NCI-H1436 (cell line): Measurements from ENCODE around the gene TRABD.
"Not testable (repeated sequence)": the region's sequence is repeated elsewhere in the genome, so short reads cannot be mapped to it uniquely, and the experiment has no call there.

Experiments used
- DNase-seq: peaks from one replicate; lab custom pipeline; 2025; lab: John Stamatoyannopoulos, UW

The TRABD gene

GRCh38 chr22:50202130-50202666 is 16.5 kb downstream of the TRABD start:
- no peak for DNase-seq

- DNase-seq: no peak
Observed at GRCh38 chr22:50203288-50203687, 17.6 kb downstream of the TRABD start.

GRCh38 chr22:50204571-50204970 is 18.9 kb downstream of the TRABD start:
- DNase-seq: no peak

GRCh38 chr22:50204998-50205397 is 19.3 kb downstream of the TRABD start:
- DNase-seq: not testable (repeated sequence)

DNA sequence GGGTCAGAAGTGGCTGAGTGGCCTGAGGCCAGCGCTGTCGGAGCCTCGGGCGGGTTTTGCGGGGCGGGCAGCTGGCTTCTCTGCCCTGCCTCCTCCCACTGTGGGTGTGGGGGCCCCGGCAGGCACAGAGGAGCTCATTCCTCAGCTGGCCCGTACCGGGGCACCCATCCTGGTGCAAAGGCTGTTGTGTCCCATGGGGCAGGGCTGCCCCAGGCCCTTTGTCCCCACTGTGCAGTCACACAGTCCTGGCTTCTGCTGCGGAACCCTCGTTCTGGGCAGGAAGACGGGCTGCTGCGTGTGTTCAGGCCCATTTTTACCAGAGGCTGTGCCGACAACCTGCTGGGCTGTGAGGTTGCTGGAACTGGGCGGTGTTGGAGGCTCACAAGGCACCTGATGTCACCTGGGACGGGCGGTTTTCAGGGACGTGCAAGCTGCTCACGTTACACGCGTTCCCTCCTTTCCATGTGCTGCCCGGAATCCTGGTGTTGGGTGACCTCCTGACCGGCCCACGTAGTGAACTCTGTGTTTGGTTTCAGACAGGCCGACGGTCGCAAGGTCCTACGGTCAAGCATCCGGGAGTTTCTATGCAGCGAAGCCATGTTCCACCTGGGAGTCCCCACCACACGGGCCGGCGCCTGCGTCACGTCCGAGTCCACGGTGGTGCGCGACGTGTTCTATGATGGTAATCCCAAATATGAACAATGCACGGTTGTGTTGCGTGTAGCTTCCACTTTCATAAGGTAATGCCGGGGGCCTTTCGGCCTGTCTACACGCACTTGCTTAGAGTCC is 20.3 kb downstream of the TRABD start:
- DNase-seq: no peak

DNA sequence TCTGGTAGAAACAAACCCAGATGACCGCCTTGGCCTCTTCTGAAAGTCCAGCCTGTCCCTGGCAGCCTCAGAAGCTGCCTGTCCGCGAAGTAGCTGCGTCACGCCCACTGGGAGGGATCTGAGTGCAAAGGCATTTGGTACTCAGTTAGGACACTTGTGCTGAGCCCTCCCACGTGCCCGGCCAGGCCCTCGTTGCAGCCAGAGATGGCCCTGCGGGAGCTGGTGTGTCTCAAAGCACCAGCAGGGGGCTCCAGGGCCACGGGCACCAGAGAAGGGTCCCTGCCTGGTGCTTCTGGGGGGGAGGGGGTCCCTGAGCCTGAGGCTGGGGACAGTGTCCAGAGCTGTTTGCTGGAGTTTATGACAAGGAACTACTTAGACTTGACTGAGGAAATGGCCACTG is 20.9 kb downstream of the TRABD start:
- DNase-seq: no peak

DNA sequence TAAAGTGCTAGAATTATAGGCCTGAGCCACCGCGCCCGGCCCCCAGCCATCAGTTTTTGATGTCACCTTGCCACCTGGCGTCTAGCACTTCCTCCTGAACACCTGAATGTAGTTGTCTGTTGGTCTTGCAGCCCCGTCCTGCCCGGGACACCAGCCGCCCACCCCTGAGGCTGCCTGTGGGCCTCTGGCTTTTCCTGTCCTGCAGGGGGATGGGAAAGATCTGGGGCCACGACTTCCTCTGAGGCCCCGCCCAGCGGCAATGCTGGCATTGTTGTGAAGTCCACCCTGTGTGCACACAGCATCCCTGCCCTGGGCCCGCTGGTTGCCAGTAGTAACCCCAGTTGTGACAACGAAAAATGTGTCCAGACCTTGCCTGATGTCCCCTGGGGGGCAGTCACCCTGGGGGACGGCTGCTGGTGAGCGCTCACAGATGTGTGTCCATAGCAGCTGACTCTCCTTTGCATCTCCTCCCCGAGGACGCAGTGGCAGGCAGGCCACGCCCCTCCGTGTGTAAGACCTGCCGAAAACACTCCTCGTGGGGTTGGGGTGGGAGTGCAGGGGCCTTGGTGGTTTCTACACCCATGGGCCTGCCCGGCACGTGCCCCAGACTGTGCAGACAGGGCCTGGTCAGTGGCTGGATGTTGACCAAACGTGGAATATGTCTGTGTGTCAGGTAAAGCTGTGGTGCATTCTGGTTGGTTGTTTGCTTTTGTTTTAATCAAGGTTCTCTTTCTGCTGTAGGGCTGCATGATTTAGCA is 21.8 kb downstream of the TRABD start:
- no peak for DNase-seq

GRCh38 chr22:50208430-50208938 is 22.8 kb downstream of the TRABD start:
- DNase-seq: no peak

DNA sequence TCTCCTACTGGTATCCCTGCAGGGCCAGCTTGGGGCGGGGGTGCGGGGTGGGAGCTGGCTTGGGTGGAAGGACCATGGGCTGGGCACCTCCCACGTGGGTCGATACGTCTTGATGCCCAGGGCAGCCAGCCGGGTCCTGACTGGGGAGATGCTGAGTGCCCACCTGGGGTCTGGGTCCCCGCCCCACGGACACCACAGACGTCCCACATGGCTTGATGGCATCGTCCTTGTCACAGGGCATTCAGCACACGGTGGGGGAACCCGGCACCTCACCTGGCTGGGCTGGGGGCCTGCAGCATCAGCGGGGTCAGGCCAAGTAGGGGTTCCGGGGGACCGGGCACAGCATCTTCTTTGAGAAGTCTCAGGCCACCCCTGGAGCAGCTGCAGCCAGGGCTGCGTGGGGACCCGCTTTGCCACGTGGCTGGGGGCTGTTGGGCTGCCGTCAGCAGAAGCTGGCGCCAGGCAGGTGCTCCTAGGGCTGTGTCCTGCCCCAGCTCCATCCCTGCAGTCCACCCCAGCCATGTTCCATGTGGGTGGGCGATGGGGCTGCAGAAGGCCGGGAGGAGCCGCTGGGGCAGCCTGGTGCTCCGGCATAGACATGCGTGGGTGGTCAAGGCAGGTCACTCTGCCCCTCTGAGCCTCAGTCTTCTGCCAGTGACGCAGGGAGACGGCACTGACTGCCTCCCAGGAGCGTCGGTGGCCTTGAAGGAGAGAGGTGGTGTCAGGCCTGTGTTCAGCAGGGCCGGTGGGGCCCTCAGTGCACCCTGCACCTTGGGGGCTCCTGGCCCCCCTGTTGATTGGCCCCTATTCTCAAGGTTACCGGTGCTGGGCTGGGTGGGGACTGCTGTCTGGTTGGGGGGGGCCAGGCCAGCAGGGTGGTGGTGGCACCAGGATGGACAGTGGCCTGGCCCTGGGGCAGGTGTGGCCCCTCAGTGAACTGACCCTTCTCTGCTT is 23.5 kb downstream of the TRABD start:
- no peak for DNase-seq

GRCh38 chr22:50209893-50210292 is 24.2 kb downstream of the TRABD start:
- peak; percentile 60 for DNase-seq

DNA sequence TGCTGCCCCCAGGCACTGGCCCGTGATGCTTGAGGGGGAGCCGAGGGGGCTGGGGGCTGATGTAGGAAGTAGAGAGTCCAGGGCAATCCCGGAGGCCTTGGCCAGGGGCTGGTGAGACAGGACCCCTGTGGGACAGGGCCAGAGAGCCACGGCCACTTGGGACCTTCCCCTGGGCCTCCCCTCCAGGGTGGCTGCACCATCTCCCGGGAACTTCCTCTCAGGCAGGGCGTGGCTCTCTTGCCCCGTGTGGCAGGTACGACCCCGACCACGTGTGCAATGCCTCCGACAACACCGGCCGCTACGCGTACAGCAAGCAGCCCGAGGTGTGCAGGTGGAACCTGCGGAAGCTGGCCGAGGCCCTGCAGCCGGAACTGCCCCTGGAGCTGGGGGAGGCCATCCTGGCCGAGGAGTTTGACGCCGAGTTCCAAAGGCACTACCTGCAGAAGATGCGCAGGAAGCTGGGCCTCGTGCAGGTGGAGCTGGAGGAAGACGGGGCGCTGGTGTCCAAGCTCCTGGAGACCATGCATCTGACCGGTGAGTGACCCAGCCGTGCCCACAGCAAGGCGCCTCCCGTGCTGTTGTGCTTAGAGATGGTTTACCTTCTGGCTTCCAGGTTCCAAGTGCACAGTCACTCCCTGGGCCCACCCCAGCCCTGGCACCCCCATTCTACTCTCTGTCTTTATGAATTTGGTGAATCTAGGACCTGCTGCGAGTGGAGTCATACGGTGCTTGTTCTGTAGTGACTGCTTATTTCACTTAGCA is 24.8 kb downstream of the TRABD start:
- DNase-seq: no peak

DNA sequence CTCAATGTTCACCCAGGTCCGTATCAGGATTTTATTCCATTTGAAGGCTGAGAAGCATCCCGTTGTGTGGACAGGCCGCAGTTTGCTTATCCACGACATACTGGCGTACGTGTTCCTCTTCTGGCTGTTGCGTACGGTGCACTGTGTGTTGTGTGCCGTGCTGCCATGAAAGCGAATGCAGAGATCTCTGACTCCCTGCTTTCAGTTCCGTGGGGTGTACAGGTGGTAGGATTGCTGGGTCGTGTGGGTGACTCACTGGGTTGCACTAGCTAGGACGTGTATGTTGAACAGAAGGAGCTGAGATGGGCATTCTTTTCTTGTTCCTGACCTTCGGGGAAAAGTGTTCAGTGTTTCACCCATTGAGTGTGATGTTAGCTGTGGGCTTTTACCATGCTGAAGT is 25.4 kb downstream of the TRABD start:
- DNase-seq: no peak

GRCh38 chr22:50213263-50213662 is 27.6 kb downstream of the TRABD start:
- DNase-seq: no peak

DNA sequence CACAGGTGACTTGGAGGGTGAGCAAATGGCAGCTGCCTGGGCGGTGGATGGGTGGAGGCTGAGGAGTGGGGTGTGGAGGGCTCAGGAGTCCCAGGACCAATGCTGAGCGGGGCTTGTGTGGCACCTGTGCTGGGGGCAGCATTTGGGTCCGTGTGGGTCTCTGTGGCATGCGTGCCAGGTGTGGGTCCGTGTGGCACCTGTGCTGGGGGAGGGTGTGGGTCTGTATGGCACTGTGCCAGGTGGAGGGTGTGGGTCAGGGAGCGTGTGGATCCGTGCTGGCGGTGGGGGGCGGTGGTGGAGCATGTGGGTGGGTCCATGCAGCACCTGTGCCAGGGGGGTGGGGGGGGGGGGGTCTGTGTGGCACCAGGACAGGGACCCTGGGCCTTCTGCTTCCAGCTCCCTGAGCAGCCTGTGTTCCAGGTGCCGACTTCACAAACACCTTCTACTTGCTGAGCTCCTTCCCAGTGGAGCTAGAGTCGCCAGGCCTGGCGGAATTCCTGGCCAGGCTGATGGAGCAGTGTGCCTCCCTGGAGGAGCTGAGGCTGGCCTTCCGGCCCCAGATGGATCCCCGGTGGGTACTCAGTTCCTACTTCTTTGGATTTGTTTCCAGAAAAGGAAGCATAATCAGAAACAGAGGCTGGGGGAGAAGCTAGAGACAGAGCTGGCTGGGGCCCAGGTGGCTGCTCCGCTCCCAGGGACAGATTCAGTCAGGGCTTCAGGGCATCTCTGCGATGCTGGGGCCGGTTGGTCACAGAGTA is 29.8 kb downstream of the TRABD start:
- DNase-seq: no peak

DNA sequence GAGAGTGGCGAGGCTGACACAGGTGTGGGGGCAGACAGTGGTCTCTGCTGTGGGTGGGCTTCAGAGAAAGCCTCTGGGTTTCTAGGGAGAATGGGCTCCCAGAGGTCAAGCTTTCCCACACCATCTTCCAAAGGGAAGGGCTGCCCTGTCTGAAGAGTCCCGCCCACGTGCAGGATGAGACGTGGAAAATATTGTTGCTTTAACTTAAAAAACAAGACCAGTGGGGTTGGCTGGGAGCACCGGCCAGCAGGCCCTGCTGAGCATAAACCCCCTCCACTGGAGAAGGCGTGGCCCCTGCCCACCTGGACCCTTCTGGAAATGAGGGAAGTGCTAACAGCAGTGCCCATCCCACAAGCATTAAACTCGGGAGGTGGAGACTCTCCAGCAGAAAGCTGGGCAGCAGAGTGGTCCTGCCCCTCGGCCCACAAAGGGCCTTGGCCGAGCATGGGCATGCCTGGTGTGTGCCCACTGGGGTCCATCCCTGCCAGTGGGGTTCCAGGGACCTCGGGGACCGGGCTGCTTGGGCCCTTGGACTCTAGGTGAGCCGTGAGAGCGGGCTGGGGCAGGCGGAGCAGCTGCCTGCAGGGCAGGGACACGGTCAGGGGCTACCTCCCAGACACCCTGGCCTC is 30.5 kb downstream of the TRABD start:
- no peak for DNase-seq

DNA sequence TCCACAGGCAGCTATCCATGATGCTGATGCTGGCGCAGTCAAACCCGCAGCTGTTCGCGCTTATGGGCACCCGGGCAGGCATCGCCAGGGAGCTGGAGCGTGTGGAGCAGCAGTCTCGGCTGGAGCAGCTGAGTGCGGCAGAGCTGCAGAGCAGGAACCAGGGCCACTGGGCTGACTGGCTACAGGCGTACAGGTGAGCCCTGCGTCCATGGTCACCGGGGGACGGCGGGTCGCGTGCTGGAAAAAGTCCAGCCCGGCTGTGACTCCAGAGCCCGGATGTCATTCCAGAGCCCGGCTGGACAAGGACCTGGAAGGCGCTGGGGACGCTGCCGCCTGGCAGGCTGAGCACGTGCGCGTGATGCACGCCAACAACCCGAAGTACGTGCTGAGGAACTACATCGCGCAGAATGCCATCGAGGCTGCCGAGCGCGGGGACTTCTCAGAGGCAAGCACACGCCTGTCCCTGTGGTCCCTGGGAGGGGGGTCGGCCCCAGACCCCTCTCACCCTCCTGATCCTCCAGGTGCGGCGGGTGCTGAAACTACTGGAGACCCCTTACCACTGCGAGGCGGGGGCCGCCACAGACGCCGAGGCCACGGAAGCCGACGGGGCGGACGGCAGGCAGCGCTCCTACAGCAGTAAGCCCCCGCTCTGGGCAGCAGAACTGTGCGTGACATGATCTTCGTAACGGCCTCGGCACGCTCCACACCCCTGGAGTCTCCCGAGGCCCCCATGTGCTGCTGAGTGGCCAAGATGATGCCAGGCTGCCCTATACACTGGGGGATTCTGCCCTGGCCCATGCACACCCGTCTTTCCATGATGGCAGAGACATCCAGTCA is 31.2 kb downstream of the TRABD start:
- no peak for DNase-seq

GRCh38 chr22:50217543-50218152 is 31.9 kb downstream of the TRABD start:
- DNase-seq: no peak
